ENCODE results near the gene LYRM4. TPM values are rescaled to one million over a fixed set of nuclear protein-coding genes. Genes with fewer than 3 reads are reported as not detected.

LYRM4 gene
- total and polyA plus RNA-seq, 9 of the 15 experiments (the other 6 are each of a cell fraction or from before 2014, with no cell fraction given), result 24.2 to 69.4 (median 41.8) TPM

GRCh38 chr6:5303682-5304081, 42.9 kb upstream of the LYRM4 start:
- Histone ChIP-seq H3K36me3 (ENCODE audit: control insufficient read depth, insufficient read depth, low read length) (0 out of 3 replicates have a peak, but pooled peaks cover 4% of the 10 kb centered on the region), H3K9me3 (replicated peaks; ENCODE audit: control insufficient read depth, insufficient read depth, low read depth, low read length) (no peaks in the 10 kb centered on the region), H3K27me3 (ENCODE audit: control insufficient read depth in 2 of 2, insufficient read depth in 2 of 2, low read length in 2 of 2) (no peaks in the 10 kb centered on the region), H3K4me3 (no peak overlapping the region), H3K9me1 (ENCODE audit: control insufficient read depth, insufficient read depth, low read length) (peaks cover 3% of the 10 kb centered on the region), H4K20me1 (replicated peaks; ENCODE audit: control insufficient read depth, insufficient read depth, low read length) (no peaks in the 10 kb centered on the region), H2AFZ (ENCODE audit: low read depth, low read length) (no peak overlapping the region), H3K9ac (ENCODE audit: insufficient read depth in 1 of 2, low read depth in 2 of 2, low read length in 2 of 2) (no peak overlapping the region), H3K27ac (ENCODE audit: extremely low read depth, low read depth, low read length) (no peak overlapping the region), H3K4me2 (ENCODE audit: insufficient read depth, low read length) (no peak overlapping the region), H3K4me1 (replicated peaks in 1 of 2; ENCODE audit: control insufficient read depth in 2 of 2, insufficient read depth in 2 of 2, low read length in 2 of 2) (peaks cover 22 to 39% of the 10 kb centered on the region in 2 experiments; a peak in 4 of 5 replicates), H3K79me2 (ENCODE audit: control insufficient read depth, insufficient read depth, low read length) (peaks cover 60% of the 10 kb centered on the region)
- no peak for FAIRE-seq
- CTCF ChIA-PET (ENCODE audit: low intra/inter-chr PET ratio), result interaction anchor here (0.7 to 0.8 kb wide), 2 partner anchors 127 to 1210 kb away, joined by 3 to 4 read pairs; no protein-coding TSS in a partner anchor
- intact Hi-C loops (cut with micrococcal nuclease) (loop anchor here (2.0 to 5.0 kb wide), 2 partner anchors 41 to 89 kb away; partner anchors contain the start of genes FARS2 and LYRM4), in situ Hi-C loops (cut with MboI) (no loop called here)
- ATAC-seq, result no peak
- TF ChIP-seq ZNF707 (CRISPR knock-in tag; conservative IDR thresholded peaks at IDR 0.05) (no peak), SMC3 (conservative IDR thresholded peaks at IDR 0.05; ENCODE audit: insufficient read depth, low read depth, low read length) (no peak), TAL1 (IDR thresholded peaks at IDR 0.05) (no peak), MXI1 (IDR thresholded peaks at IDR 0.05; ENCODE audit: low read depth, low read length) (no peak), MYBL2 (IDR thresholded peaks at IDR 0.05; ENCODE audit: low read depth) (no peak), MYBL2 (CRISPR knock-in tag; IDR thresholded peaks at IDR 0.05; ENCODE audit: borderline replicate concordance) (no peak)
- POLR2A ChIA-PET, result interaction anchor here (0.6 to 2.1 kb wide), 3 partner anchors 8 to 1948 kb away, joined by 3 to 9 read pairs (median 5); no protein-coding TSS in a partner anchor
- no TSS peak for BruUV-seq (replicated peaks)
- no peak for DNase-seq (ENCODE audit: extremely low read depth in 1 of 4, low spot score in 3 of 4)
- 86% methylated on average over 8 of the region's 8 CpGs for WGBS (ENCODE audit: insufficient coverage, low coverage, missing lambda C conversion rate)

Measured in K562 (cell line).